ENCODE measurements around the gene LMF1.

LMF1 gene

GRCh38 chr16:927406-927805 is 43.4 kb downstream of the LMF1 start:
- DNase-seq = no peak

DNA sequence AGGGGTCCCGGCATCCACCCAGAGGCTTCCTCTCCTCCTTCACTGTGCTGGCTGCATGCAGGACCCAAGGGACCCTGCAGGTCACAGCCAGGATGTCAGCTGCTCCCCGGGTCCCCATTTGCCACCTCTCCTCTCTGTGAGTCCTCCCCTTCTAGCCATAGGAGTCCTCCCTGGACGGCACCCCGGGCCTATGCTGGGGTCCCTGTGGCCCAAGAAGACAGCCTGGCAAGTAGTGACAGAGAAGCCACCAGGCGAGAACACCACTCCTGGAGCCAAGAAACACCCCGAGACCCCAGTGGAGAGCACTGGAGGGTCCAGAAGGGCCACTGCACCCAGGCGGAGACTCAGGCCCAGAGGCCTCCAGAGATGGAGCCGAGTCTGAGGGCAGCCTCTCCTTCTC is 44.1 kb downstream of the LMF1 start:
- no peak for DNase-seq

DNA sequence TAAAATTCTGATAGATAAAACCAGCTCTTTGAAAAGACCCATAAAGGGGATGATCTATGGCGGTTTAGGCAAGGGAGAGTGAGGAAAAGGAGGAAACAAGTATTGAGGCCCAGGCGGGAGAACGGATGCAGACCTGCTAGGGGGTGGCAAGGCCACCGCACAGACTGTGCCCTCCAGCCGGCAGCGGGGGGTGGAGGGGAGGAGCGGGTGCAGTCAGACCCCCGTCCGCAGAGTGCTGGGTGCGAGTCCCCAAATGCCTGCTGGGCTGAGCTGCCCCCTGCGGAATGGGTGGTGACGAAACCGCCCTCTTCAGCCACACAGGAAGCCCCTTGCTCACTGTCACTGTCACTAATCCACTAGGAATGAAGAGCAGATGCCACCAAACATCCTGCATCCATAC is 46.0 kb downstream of the LMF1 start:
- no peak for DNase-seq

DNA sequence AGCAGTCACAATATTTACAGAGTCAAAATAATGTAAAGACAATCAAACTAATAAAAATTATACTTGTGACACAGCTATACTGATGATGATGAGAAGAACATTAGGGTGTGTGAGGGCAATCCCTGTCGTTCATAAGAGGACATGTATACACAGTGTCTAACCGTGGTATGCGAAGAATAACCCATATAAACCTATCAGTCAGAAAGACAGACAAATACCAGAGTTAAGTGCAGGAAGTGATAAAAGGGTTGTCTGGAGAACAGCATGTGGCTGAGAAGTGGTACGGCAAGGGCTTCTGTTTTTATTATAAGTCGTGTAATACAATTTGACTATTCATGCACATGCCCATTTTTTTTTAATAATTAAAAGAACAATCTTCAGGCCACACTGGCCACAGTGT is 46.7 kb downstream of the LMF1 start:
- DNase-seq = no peak

GRCh38 chr16:923184-923583 is 47.6 kb downstream of the LMF1 start:
- no peak for DNase-seq

DNA sequence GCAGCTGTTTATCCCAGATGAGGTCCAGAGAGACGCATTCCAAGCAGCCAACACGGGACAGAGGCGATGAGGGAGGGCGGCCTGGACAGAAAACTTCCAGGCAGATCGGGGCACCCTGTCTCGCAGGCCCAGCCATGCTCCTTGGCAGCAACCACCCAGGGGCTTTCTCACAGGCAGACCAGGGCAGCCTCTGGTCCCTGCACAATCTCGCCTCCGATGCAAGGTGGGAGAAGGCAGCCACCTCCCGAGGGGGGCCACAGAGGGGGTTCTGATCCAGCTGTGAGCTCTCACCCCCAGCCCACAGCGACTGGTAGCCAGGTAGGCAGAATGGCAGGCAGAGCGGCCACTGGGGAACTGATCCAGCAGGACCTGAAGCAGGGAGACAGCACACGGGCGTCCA is 48.7 kb downstream of the LMF1 start:
- no peak for DNase-seq

- no peak for DNase-seq
Observed at GRCh38 chr16:921321-921905, 49.4 kb downstream of the LMF1 start.

DNA sequence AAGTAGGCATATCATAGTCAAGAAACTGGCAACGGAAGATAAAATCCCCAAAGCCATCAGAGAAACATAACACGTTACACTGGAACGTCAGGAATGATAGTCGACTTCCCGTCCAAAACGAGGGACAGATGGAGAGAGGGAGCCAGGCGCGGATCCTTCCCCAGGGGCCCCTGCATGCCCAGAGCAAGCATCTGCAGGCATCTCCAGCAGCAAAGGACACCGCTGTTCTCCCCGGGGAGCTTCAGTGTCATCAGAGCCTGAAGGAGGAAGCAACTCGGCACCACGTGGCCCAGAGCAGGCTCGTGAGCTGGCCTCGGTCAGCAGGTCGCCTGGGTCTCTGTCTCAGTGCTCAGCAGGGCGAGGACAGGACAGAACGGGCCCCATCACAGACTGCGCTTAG is 50.1 kb downstream of the LMF1 start:
- DNase-seq = no peak

GRCh38 chr16:920051-920681 is 50.6 kb downstream of the LMF1 start:
- DNase-seq = no peak

- no peak for DNase-seq
Observed at GRCh38 chr16:919658-920050, 51.1 kb downstream of the LMF1 start.

DNA sequence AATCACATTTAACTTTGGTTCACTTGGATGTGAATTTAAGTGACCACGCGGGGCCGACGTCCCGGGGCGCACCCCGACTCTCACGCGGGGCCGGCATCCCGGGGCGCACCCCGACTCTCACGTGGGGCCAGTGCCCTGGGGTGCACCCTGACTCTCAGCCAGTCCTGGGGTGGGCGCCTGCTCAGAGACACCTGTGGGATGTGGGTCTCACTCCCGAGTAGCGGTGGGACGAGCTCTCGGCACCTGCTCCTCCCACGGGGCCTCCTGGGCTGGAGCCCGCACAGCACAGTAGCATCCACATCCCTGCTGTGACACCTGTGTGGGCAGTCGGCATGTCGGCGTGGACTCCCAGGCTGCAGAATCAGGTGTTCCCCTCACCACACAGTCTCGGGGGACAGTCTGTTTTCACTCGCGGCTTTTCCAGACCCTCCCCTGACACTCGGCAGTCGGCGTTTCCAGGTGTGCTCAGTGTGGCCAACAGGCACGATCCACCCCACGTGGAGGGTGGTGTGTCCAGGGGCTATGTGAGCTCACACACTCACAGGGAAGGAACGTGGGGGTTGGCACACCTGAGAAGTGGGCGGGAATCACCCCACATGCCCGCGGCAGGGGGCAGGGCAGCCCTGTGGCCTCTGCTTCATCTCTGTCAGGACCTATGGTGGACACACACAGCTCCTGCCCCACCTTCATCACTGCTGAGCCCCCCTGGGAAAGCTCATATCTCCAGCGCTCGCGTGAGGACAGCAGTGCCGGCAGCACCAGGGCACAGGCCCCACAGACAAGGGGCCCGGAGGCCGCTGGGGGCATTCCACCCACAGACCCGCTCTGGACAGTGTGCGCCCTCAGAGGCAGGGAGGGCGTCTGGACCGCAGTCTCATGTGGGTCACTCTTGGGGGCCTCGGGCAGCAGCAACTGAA is 51.8 kb downstream of the LMF1 start:
- no peak for DNase-seq

- no peak for DNase-seq
Observed at GRCh38 chr16:918068-918467, 52.7 kb downstream of the LMF1 start.

- DNase-seq = no peak
Observed at GRCh38 chr16:917591-918061, 53.2 kb downstream of the LMF1 start.

GRCh38 chr16:916035-916799 is 54.6 kb downstream of the LMF1 start:
- DNase-seq = no peak

DNA sequence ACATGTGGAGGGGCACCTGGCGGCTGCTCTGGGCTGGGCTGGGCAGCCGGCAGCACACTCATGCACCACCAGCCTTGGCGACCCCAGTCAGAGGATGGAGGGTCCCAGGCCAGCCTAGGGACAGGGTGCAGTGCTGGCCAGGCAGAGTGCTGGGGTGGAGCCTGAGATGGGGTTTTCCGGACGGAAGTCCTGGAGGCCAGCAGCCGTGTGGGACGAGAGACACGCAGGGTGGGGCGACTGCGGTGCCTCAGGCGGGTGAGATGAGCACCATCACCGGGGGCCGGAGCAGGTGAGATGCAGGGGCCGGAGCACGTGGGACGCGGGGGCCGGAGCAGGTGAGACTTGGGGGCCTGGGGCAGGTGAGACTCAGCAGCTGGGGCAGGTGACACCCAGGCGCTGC is 55.2 kb downstream of the LMF1 start:
- no peak for DNase-seq

- no peak for DNase-seq
Observed at GRCh38 chr16:914440-914839, 56.3 kb downstream of the LMF1 start.

- DNase-seq = no peak
Observed at GRCh38 chr16:913817-914439, 56.9 kb downstream of the LMF1 start.

- no peak for DNase-seq
Observed at GRCh38 chr16:912684-913613, 57.8 kb downstream of the LMF1 start.

DNA sequence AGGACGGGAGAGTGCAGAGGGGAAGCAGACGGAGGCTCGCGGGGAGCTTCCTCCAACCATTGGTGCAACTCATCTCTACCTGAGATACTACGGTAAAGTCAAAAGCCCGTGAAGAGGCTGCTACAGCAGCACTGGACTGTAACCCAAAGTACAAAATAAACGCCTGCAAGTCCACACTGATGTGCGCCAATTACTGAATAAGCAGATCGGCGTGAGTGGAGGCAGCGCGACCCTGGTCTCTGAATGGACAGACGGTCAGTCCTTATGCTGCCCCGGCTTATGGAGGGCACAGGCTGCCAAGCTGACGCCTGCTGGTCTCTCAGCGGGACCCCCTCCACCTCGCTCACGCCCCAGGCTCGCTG is 58.5 kb downstream of the LMF1 start:
- DNase-seq = no peak

DNA sequence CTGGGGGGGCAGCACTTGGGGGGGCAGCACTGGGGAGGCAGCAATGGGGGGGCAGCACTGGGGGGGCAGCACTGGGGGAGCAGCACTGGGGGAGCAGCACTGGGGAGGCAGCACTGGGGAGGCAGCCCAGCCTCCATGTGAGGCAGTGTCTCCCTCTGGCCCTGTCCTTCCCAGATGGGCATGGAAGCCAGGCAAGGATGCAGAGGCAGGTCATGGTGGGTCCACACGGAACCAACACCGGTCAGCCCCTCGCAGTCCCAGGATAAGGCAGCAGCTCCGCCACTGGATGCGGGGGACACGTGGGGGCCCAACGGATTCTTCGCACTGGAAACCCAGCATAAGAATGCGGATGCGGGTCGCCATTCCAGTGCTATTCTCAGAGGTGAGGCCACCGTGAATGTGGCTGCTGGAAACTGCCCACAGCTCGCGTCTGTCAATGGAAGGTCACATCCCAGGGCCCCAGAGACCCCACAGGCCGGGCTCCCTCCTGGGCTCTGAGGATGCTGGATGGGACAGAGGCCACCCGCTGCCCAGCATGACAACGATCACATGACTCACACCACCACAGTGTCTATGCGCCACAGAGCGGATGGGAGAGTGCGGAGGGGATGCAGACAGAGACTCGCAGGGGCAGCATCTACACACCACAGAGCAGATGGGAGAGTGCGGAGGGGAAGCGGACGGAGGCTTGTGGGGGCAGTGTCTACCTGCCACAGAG is 59.0 kb downstream of the LMF1 start:
- DNase-seq = no peak

DNA sequence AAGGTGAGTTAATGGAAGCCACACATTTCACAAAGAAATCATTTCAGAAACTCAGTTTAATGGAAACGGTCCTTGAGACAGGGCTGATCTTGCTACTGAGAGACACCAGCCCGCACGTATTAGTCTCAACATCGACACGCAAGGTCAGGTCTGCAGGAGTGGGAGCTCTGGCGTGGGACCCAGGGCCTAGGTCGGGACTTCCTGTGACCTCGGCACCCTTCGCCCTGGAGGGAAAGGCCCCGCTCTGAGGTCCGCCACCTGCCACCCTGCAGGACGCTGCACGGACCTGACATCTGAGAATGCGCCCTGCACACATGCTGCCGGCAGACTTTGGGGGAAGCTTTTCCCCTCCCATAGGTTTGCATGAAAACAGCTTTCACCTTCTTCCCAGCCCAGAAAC is 59.7 kb downstream of the LMF1 start:
- DNase-seq = no peak
